HFF-Myc (cell line): Measurements from ENCODE around the gene SH3BP5.

Source experiments
- DNase-seq: peaks from one replicate; pipeline ENCODE4 v3.0.0-alpha.2; 2011; ENCODE audit warnings: low read depth; ENCODE audit errors: extremely low read depth
- H3K4me3 ChIP-seq: replicated peaks from 2 replicates; pipeline ENCODE4 v1.5.1; 2011; ENCODE audit warnings: low read depth, mild to moderate bottlenecking, control low read depth, low read length
- TF ChIP-seq, protein P1 (sequence below): IDR thresholded peaks from 2 replicates; pipeline ENCODE4 v1.5.1; 2012; ENCODE audit warnings: mild to moderate bottlenecking, low read depth, low read length, control low read depth; ENCODE audit errors: missing control alignments

SH3BP5 gene

GRCh38 chr3:15272426-15273196 is 59.8 kb downstream of the SH3BP5 start:
- DNase-seq = no peak
- no peak overlapping the region for H3K4me3 ChIP-seq
- TF ChIP-seq, protein P1, sequence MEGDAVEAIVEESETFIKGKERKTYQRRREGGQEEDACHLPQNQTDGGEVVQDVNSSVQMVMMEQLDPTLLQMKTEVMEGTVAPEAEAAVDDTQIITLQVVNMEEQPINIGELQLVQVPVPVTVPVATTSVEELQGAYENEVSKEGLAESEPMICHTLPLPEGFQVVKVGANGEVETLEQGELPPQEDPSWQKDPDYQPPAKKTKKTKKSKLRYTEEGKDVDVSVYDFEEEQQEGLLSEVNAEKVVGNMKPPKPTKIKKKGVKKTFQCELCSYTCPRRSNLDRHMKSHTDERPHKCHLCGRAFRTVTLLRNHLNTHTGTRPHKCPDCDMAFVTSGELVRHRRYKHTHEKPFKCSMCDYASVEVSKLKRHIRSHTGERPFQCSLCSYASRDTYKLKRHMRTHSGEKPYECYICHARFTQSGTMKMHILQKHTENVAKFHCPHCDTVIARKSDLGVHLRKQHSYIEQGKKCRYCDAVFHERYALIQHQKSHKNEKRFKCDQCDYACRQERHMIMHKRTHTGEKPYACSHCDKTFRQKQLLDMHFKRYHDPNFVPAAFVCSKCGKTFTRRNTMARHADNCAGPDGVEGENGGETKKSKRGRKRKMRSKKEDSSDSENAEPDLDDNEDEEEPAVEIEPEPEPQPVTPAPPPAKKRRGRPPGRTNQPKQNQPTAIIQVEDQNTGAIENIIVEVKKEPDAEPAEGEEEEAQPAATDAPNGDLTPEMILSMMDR = no peak

DNA sequence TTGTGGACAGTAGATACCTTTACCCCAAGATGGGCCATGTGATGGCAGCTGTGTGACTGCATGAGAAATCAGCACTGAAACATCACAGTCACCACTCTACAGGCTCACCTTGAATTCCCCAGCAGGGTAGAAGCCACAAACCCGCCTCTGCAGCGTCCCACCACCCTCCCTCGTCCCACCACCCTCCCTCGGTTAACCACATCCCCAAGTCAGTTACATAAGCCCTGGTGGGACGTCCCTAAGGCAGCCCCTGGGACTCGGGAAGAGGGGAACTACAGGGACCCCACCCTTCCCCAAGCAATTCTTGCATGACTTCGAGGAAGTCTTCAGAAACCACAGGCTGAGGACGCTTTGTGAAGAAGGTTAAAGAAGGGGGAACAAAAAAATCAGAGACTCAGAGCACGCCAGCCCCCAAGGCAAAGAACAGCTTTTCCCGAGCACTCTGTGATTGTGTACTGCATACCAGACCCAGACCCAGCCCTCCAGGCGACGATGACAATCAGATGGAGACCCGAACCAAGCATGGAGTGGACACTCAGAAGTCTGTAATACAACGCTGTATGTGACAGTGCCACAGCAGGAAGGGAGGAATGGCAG is 60.5 kb downstream of the SH3BP5 start:
- DNase-seq = no peak
- TF ChIP-seq, protein P1 = no peak
- H3K4me3 ChIP-seq = no peak overlapping the region

GRCh38 chr3:15271030-15271429 is 61.4 kb downstream of the SH3BP5 start:
- DNase-seq = no peak
- H3K4me3 ChIP-seq = no peak overlapping the region
- TF ChIP-seq, protein P1 = no peak

DNA sequence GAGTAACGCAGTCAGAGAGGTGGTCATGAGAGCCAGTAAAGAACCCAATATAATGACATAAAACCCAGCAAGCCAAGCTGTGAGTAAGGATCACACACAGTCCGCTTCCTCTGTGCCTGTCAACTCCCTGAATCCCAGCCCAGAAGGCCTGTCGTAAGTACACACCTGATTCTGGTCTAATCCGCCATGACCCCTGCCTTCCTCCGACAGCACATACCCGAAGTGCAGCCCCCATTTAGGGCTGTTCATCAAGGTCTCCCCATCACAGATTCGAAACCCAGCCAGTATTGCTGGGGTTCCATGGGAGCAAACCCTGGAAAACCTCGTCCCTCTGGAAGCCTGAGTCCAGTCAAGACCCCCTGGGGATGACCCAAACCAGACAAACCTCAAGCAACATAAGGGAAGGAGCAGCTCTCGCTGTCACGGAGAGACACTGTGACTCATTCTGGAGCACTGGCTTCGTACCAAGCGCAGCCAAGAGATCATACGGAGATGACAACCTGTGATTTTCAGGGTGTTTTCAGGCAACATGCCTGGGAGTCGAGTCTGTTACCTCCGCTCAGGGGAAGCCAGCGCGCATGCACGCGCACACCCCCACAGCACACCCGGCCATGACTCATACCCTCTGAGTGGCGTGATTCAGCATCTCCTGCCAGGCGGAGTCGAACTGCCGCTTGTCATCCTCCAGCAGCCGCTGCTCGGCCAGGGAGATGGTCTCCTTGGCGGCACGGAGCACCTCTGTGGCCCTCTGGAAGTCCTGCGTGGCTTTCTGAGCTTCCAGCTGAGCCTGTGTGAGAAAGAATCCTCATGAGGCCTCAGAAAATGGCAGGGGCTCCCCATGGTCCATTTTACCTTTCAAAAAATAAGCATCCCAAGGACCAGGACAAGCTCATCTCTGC is 63.0 kb downstream of the SH3BP5 start:
- TF ChIP-seq, protein P1 = no peak
- no peak overlapping the region for H3K4me3 ChIP-seq
- peak; percentile 87 for DNase-seq

- TF ChIP-seq, protein P1 = peak; percentile 98
- no peak overlapping the region for H3K4me3 ChIP-seq
- DNase-seq = peak; percentile 69
Measured at GRCh38 chr3:15268033-15268631, 64.3 kb downstream of the SH3BP5 start.

GRCh38 chr3:15267502-15267901 is 64.9 kb downstream of the SH3BP5 start:
- no peak overlapping the region for H3K4me3 ChIP-seq
- DNase-seq = no peak
- TF ChIP-seq, protein P1 = no peak
